Smooth muscle cell (in vitro differentiated cells): ENCODE data around the gene CSRNP2. TPM values are rescaled to one million over a fixed set of nuclear protein-coding genes. Genes with fewer than 3 reads are reported as not detected.

ENCODE experiments used
- DNase-seq: peaks from one replicate; lab custom pipeline; 2025; ENCODE audit not compliant: unreplicated experiment; lab: John Stamatoyannopoulos, UW
- H2AFZ ChIP-seq: fragments of 200-600 bp; sonication (generic); 2 replicates; pipeline ENCODE4 v1.6.0; 2016; ENCODE audit warnings: antibody characterized with exemption, low read depth, mild to moderate bottlenecking
- H3F3A ChIP-seq: fragments of 200-600 bp; sonication (generic); 2 replicates; pipeline ENCODE4 v1.6.0; 2017; ENCODE audit warnings: antibody characterized with exemption, low read depth
- H3K27ac ChIP-seq: fragments of 200-600 bp; sonication (generic); 2 replicates; pipeline ENCODE4 v1.5.1; 2016; ENCODE audit warnings: low read depth, mild to moderate bottlenecking
- H3K27me3 ChIP-seq: fragments of 200-600 bp; sonication (generic); 2 replicates; pipeline ENCODE4 v1.6.1; 2016; ENCODE audit warnings: low read depth, mild to moderate bottlenecking
- H3K36me3 ChIP-seq: fragments of 200-600 bp; sonication (generic); 2 replicates; pipeline ENCODE4 v1.5.1; 2016; ENCODE audit warnings: low read depth
- H3K4me1 ChIP-seq: fragments of 200-600 bp; sonication (generic); 2 replicates; pipeline ENCODE4 v1.5.1; 2016; ENCODE audit warnings: low read depth
- H3K4me2 ChIP-seq: fragments of 200-600 bp; sonication (generic); 2 replicates; pipeline ENCODE4 v1.6.0; 2016; ENCODE audit warnings: mild to moderate bottlenecking
- H3K4me3 ChIP-seq: fragments of 200-600 bp; sonication (generic); 2 replicates; pipeline ENCODE4 v1.5.1; 2016; ENCODE audit warnings: mild to moderate bottlenecking
- H3K79me2 ChIP-seq: fragments of 200-600 bp; sonication (generic); 2 replicates; pipeline ENCODE4 v1.6.0; 2016; ENCODE audit warnings: low read depth, mild to moderate bottlenecking
- H3K9ac ChIP-seq: fragments of 200-600 bp; sonication (generic); 2 replicates; pipeline ENCODE4 v1.6.0; 2016; ENCODE audit warnings: low read depth
- H3K9me3 ChIP-seq: fragments of 200-600 bp; sonication (generic); replicated peaks from 2 replicates; pipeline ENCODE4 v1.5.1; 2016; ENCODE audit warnings: low read depth
- H4K20me1 ChIP-seq: fragments of 200-600 bp; sonication (generic); 2 replicates; pipeline ENCODE4 v1.6.0; 2016; ENCODE audit warnings: low read depth
- WGBS: methylation state at CpG from one replicate; pipeline ENCODE4 v1.1.7; 2016; ENCODE audit warnings: low lambda C conversion rate; 5-methylcytosine and 5-hydroxymethylcytosine counted together
- polyA plus RNA-seq: library from polyadenylated mRNA; unstranded; fragments of >200 nt; fragmentation: Nextera tagmentation; extraction: Ambion mirVana; gene quantifications from 2 replicates; pipeline ENCODE4 v1.2.1, GENCODE V29; 2016
- total RNA-seq: library from RNA; depleted of rRNA; stranded (reverse); fragments of >200 nt; gene quantifications from 2 replicates; pipeline ENCODE4 v1.2.3, GENCODE V29; 2014
- TF ChIP-seq, protein P1 (sequence below): fragments of 200-600 bp; sonication (generic); IDR thresholded peaks from 2 replicates; pipeline ENCODE4 v1.5.1; 2017; ENCODE audit warnings: borderline replicate concordance, mild to moderate bottlenecking, antibody characterized with exemption; ENCODE audit not compliant: insufficient read depth, poor library complexity, severe bottlenecking

The CSRNP2 gene
- total and polyA plus RNA-seq, 2 experiments from 2014 or later = 26.3 to 33.8 TPM

DNA sequence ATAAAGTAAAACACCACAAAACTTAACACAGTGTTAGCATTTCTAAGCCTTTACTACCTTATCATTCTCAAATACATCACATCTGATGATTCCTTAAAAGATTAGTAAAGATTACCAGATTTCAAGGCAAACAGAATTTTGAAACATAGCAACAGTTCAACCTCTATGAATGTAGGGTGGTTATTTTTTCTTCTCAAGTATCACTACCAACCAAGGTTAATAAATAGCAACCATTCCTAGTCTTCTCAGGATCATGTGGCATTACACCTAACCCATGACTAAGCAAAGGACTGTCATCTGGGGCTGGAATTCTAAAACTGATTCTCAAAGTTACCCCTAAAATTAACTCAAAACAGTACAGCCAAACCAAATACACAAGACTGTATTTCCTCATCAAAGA lies 39.4 kb upstream of the CSRNP2 start:
- Histone ChIP-seq H4K20me1 (peaks cover 4% of the 10 kb centered on the region), H3K79me2 (peaks cover 10% of the 10 kb centered on the region), H3K27me3 (no peaks in the 10 kb centered on the region), H3K4me2 (no peak overlapping the region), H3K9me3 (no peaks in the 10 kb centered on the region), H3K9ac (peak overlapping the region; percentile 6), H3F3A (no peaks in the 10 kb centered on the region), H3K36me3 (no peaks in the 10 kb centered on the region), H3K4me3 (no peak overlapping the region), H3K4me1 (peaks cover 5% of the 10 kb centered on the region), H3K27ac (no peak overlapping the region), H2AFZ (no peak overlapping the region)
- DNase-seq = no peak
- TF ChIP-seq, protein P1, sequence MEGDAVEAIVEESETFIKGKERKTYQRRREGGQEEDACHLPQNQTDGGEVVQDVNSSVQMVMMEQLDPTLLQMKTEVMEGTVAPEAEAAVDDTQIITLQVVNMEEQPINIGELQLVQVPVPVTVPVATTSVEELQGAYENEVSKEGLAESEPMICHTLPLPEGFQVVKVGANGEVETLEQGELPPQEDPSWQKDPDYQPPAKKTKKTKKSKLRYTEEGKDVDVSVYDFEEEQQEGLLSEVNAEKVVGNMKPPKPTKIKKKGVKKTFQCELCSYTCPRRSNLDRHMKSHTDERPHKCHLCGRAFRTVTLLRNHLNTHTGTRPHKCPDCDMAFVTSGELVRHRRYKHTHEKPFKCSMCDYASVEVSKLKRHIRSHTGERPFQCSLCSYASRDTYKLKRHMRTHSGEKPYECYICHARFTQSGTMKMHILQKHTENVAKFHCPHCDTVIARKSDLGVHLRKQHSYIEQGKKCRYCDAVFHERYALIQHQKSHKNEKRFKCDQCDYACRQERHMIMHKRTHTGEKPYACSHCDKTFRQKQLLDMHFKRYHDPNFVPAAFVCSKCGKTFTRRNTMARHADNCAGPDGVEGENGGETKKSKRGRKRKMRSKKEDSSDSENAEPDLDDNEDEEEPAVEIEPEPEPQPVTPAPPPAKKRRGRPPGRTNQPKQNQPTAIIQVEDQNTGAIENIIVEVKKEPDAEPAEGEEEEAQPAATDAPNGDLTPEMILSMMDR = no peak

DNA sequence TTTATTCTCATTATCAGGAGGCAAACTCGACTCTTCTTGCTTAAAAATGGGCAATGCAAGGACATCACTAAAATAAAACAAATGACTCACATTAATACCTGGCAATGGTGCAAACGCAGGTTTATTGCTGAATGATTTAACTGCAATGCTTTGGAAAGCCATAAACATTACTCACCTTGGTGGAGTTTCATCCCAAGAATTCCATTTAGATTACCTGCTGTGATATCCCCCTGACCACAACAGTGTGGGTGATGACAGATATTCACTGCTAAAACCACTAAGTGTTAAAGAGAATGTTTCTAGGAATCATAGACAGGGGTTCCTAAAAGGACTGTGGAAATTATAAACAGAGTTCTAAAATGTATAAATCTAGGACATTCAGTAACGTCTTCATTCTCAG lies 35.3 kb upstream of the CSRNP2 start:
- no peak for DNase-seq
- Histone ChIP-seq H2AFZ (no peak overlapping the region), H3F3A (no peaks in the 10 kb centered on the region), H3K27ac (peak overlapping the region; percentile 56), H3K4me3 (no peak overlapping the region), H3K79me2 (peaks cover 10% of the 10 kb centered on the region), H3K4me2 (no peak overlapping the region), H3K4me1 (no peaks in the 10 kb centered on the region), H4K20me1 (no peaks in the 10 kb centered on the region), H3K27me3 (no peaks in the 10 kb centered on the region), H3K36me3 (peaks cover 15% of the 10 kb centered on the region), H3K9ac (no peak overlapping the region), H3K9me3 (no peaks in the 10 kb centered on the region)
- TF ChIP-seq, protein P1 = no peak
- WGBS = 70% methylated on average over 3 of the region's 3 CpGs

DNA sequence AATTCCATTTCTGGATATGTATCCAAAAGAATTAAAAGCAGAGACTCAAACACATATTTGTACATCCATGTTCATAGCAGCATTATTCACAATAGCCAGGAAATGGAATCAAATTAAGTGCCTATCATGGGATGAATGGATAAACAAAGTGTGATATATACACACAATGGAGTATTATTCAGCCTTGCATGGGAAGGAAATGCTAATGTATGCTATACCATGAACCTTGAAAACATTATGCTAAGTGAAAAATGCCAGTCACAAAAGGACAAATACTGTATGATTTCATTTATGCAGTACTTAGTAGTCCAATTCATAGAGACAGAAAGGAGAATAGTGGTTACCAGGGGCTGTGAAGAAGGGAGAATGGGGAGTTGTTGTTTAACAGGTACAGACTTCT lies 32.1 kb upstream of the CSRNP2 start:
- Histone ChIP-seq H3K36me3 (peaks cover 19% of the 10 kb centered on the region), H3F3A (no peaks in the 10 kb centered on the region), H3K4me3 (no peak overlapping the region), H2AFZ (no peak overlapping the region), H3K9ac (no peak overlapping the region), H3K27me3 (no peaks in the 10 kb centered on the region), H3K9me3 (no peaks in the 10 kb centered on the region), H4K20me1 (no peaks in the 10 kb centered on the region), H3K4me2 (no peak overlapping the region), H3K27ac (no peak overlapping the region), H3K4me1 (no peaks in the 10 kb centered on the region), H3K79me2 (peaks cover 4% of the 10 kb centered on the region)
- TF ChIP-seq, protein P1 = no peak
- no peak for DNase-seq

DNA sequence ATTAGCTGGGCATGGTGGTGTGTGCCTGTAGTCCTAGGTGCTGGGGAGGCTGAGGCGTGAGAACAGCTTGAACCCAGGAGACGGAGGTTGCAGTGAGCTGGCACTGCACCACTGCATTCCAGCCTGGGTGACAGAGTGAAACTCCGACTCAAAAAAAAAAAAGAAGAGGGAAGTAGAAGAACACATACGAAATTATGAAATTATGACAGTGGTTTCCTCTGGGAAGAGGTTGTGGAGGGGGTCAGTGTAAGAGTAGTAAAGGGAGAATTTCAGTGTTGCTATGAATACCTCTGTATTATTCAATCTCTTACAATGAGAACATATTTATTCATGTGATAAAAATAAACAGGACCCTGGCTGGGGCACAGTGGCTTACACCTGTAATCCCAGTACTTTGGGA lies 24.7 kb upstream of the CSRNP2 start:
- TF ChIP-seq, protein P1 = no peak
- H3K79me2 ChIP-seq = no peaks in the 10 kb centered on the region
- 98% methylated on average over 4 of the region's 4 CpGs for WGBS
- no peak overlapping the region for H3K4me3 ChIP-seq
- no peaks in the 10 kb centered on the region for H3K27me3 ChIP-seq
- H3K4me2 ChIP-seq = no peak overlapping the region
- no peak overlapping the region for H2AFZ ChIP-seq
- no peaks in the 10 kb centered on the region for H4K20me1 ChIP-seq
- no peaks in the 10 kb centered on the region for H3F3A ChIP-seq
- H3K9ac ChIP-seq = no peak overlapping the region
- no peaks in the 10 kb centered on the region for H3K4me1 ChIP-seq
- H3K9me3 ChIP-seq = no peaks in the 10 kb centered on the region
- DNase-seq = no peak
- H3K27ac ChIP-seq = no peak overlapping the region
- H3K36me3 ChIP-seq = peaks cover 34% of the 10 kb centered on the region
